Measurements from ENCODE around the gene FGD4. TPM values are rescaled to one million over a fixed set of nuclear protein-coding genes. Genes with fewer than 3 reads are reported as not detected.
"Not testable (repeated sequence)": the region's sequence is repeated elsewhere in the genome, so short reads cannot be mapped to it uniquely, and the experiment has no call there.

The FGD4 gene
- total and polyA plus RNA-seq, 3 donors from 2014 or later = 51.0 to 90.2 (median 74.9) TPM

- peaks cover 33% of the 10 kb centered on the region for H3K4me1 ChIP-seq
- intact Hi-C loops (cut with DNase I; ENCODE audit: low total_unique reads) = no loop called here
- no peak overlapping the region for H3K27ac ChIP-seq
- WGBS, 2 donors = 93 to 100% methylated on average over 2 of the region's 2 CpGs
- H3K4me3 ChIP-seq = no peak overlapping the region
- no peaks in the 10 kb centered on the region for H3K36me3 ChIP-seq (ENCODE audit: low read depth, missing control alignments)
- H3K27me3 ChIP-seq = no peaks in the 10 kb centered on the region
- H3K9me3 ChIP-seq = no peaks in the 10 kb centered on the region
- DNase-seq = no peak
- TF ChIP-seq CTCF (IDR thresholded peaks at IDR 0.05) (no peak), POLR2A (IDR thresholded peaks at IDR 0.05) (no peak)
Measured at GRCh38 chr12:32551058-32551457, 151.7 kb downstream of the FGD4 start.

- no peak for DNase-seq
- H3K27me3 ChIP-seq = no peaks in the 10 kb centered on the region
- intact Hi-C loops (cut with DNase I; ENCODE audit: low total_unique reads) = no loop called here
- peak overlapping the region in 1 of 2 donors; percentile 17 for H3K27ac ChIP-seq
- no peaks in the 10 kb centered on the region for H3K9me3 ChIP-seq
- H3K36me3 ChIP-seq (ENCODE audit: low read depth, missing control alignments) = no peaks in the 10 kb centered on the region
- H3K4me1 ChIP-seq = peaks cover 8% of the 10 kb centered on the region
- WGBS, 2 donors = 36 to 41% methylated on average over 1 of the region's 1 CpG
- H3K4me3 ChIP-seq = no peak overlapping the region
- no peak for TF ChIP-seq POLR2A (IDR thresholded peaks at IDR 0.05)
- no peak for TF ChIP-seq CTCF (IDR thresholded peaks at IDR 0.05)
Measured at GRCh38 chr12:32558903-32559302, 159.5 kb downstream of the FGD4 start.

- intact Hi-C loops (cut with DNase I; ENCODE audit: low total_unique reads) = no loop called here
- Histone ChIP-seq H3K36me3 (ENCODE audit: low read depth, missing control alignments) (no peaks in the 10 kb centered on the region), H3K4me1 (peaks cover 8% of the 10 kb centered on the region), H3K27me3 (no peaks in the 10 kb centered on the region), H3K9me3 (no peaks in the 10 kb centered on the region), H3K27ac (peak overlapping the region in 1 of 2 donors; percentile 17), H3K4me3 (no peak overlapping the region)
- DNase-seq = no peak
- 43 to 52% methylated on average over 3 of the region's 3 CpGs for WGBS, 2 donors
- TF ChIP-seq POLR2A (IDR thresholded peaks at IDR 0.05) = no peak
- no peak for TF ChIP-seq CTCF (IDR thresholded peaks at IDR 0.05)
Measured at GRCh38 chr12:32559434-32559833, 160.1 kb downstream of the FGD4 start.

- no peaks in the 10 kb centered on the region for H3K36me3 ChIP-seq (ENCODE audit: low read depth, missing control alignments)
- H3K27me3 ChIP-seq = no peaks in the 10 kb centered on the region
- TF ChIP-seq CTCF (IDR thresholded peaks at IDR 0.05) (no peak), POLR2A (IDR thresholded peaks at IDR 0.05) (no peak)
- DNase-seq = no peak
- WGBS, 2 donors = 92 to 97% methylated on average over 4 of the region's 4 CpGs
- intact Hi-C loops (cut with DNase I; ENCODE audit: low total_unique reads) = no loop called here
- no peak overlapping the region for H3K4me3 ChIP-seq
- H3K4me1 ChIP-seq = peaks cover 8% of the 10 kb centered on the region
- no peaks in the 10 kb centered on the region for H3K9me3 ChIP-seq
- H3K27ac ChIP-seq = peak overlapping the region in 1 of 2 donors; percentile 20
Measured at GRCh38 chr12:32560520-32560919, 161.2 kb downstream of the FGD4 start.

GRCh38 chr12:32561931-32562341, 162.6 kb downstream of the FGD4 start:
- peak overlapping the region in 1 of 2 donors; percentile 70 for H3K27ac ChIP-seq
- H3K9me3 ChIP-seq = no peaks in the 10 kb centered on the region
- H3K27me3 ChIP-seq = no peaks in the 10 kb centered on the region
- intact Hi-C loops (cut with DNase I; ENCODE audit: low total_unique reads) = no loop called here
- no peaks in the 10 kb centered on the region for H3K36me3 ChIP-seq (ENCODE audit: low read depth, missing control alignments)
- H3K4me1 ChIP-seq = peaks cover 12% of the 10 kb centered on the region
- DNase-seq = peak; percentile 47
- no peak overlapping the region for H3K4me3 ChIP-seq
- TF ChIP-seq POLR2A (IDR thresholded peaks at IDR 0.05) = no peak
- no peak for TF ChIP-seq CTCF (IDR thresholded peaks at IDR 0.05)
- 55 to 65% methylated on average over 11 of the region's 11 CpGs for WGBS, 2 donors

- Histone ChIP-seq H3K27ac (peak overlapping the region in 1 of 2 donors; percentile 70), H3K4me1 (peaks cover 16% of the 10 kb centered on the region)
- H3K4me3 ChIP-seq; H3K27me3 ChIP-seq; H3K36me3 ChIP-seq (ENCODE audit: low read depth, missing control alignments); intact Hi-C loops (cut with DNase I; ENCODE audit: low total_unique reads); H3K9me3 ChIP-seq; DNase-seq: not testable (repeated sequence)
- 37 to 73% methylated on average over 2 to 6 of the region's 6 CpGs for WGBS, 2 donors
Measured at GRCh38 chr12:32562413-32562812, 163.1 kb downstream of the FGD4 start.

Data from testis (tissue), 3 donors.